Urinary bladder (tissue), 4 donors: ENCODE results near the gene MALRD1. TPM values are rescaled to one million over a fixed set of nuclear protein-coding genes. Genes with fewer than 3 reads are reported as not detected.

ENCODE experiments used
- DNase-seq: peaks from one replicate; pipeline ENCODE4 v3.0.0-alpha.2; 2015; ENCODE audit errors: extremely low spot score
- H3K27ac ChIP-seq: one replicate; pipeline ENCODE4 v1.5.1; 2013; ENCODE audit warnings: low read depth, mild to moderate bottlenecking, moderate library complexity
- H3K36me3 ChIP-seq: one replicate; pipeline ENCODE4 v1.6.1; 2013; ENCODE audit warnings: mild to moderate bottlenecking, moderate library complexity; ENCODE audit not compliant: insufficient read depth
- H3K4me1 ChIP-seq: one replicate; pipeline ENCODE4 v1.6.1; 2013; ENCODE audit warnings: mild to moderate bottlenecking, moderate library complexity; ENCODE audit not compliant: insufficient read depth
- H3K4me3 ChIP-seq: one replicate; pipeline ENCODE4 v1.5.1; 2013; ENCODE audit warnings: low read depth, low read length
- WGBS: extraction: QIAGEN DNeasy Blood & Tissue Kit; methylation state at CpG from one replicate; pipeline ENCODE4 v1.1.7; 2013; 5-methylcytosine and 5-hydroxymethylcytosine counted together
- polyA plus RNA-seq: library from polyadenylated mRNA; stranded (reverse); fragments of 200-250 nt; gene quantifications from one replicate; pipeline ENCODE4 v1.2.3, GENCODE V29; 2013
- small RNA-seq: library from RNA; depleted of rRNA; stranded (forward); fragments of <200 nt; gene quantifications from one replicate; pipeline ENCODE3, GENCODE V24; 2014
- total RNA-seq: library from RNA; depleted of rRNA; stranded (reverse); fragments of >200 nt; gene quantifications from one replicate; pipeline ENCODE4 v1.2.3, GENCODE V29; 2014
- donor health status: healthy with polysubstance abuse.
- donor health status: healthy.

Gene MALRD1
- total and polyA plus RNA-seq, 2 donors = 0.52 to 13.8 TPM

GRCh38 chr10:19778996-19779395 lies 730.4 kb downstream of the MALRD1 start:
- H3K4me1 ChIP-seq = no peaks in the 10 kb centered on the region
- WGBS = 60% methylated on average over 2 of the region's 2 CpGs
- H3K36me3 ChIP-seq = no peaks in the 10 kb centered on the region
- DNase-seq = no peak
- no peak overlapping the region for H3K27ac ChIP-seq
- no peak overlapping the region for H3K4me3 ChIP-seq

DNA sequence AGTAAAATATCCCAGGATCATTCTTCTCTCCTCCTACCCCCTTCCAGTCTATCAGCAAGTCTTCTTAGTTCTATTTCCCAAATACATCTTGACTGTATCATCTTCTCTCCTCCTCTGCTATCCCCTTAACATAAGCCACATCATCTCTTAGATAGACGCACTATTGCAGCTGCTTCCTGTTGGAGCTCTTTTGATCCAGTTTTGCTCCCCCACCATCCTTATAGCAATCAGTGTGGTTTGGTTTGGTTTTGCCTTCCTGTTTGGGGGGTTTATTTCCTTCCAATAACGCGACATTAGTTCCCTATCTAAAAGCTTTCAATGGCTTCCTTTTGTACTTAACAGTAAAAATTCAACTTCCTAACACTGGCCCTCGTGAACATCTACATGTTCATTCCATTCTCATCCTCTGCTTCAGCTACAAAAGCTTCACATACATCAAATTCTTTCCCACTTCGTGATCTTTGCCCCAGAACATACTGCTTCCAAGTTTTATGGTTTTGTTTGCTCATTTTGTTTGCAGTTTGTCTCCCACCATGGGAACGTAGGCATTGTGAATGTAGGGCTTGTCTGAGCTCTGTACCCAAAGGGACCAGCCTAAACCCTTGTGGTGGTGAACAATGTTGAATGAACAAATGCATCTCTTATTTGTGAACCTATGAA lies 734.0 kb downstream of the MALRD1 start:
- Histone ChIP-seq H3K27ac (no peak overlapping the region), H3K36me3 (no peaks in the 10 kb centered on the region), H3K4me1 (no peaks in the 10 kb centered on the region), H3K4me3 (no peak overlapping the region)
- DNase-seq = no peak
- 66% methylated on average over 6 of the region's 6 CpGs for WGBS

- DNase-seq = no peak
- WGBS = 96% methylated on average over 4 of the region's 4 CpGs
- no peak overlapping the region for H3K27ac ChIP-seq
- no peaks in the 10 kb centered on the region for H3K36me3 ChIP-seq
- no peak overlapping the region for H3K4me3 ChIP-seq
- no peaks in the 10 kb centered on the region for H3K4me1 ChIP-seq
These were observed 735.1 kb downstream of the MALRD1 start for GRCh38 chr10:19783721-19784120.

Small RNA genes within 50 kb of the gene (small RNA-seq; reads per million reads assigned to genes)
- gene AL354695.1 (not detected), gene HMGN1P20 (not detected), gene RF00012 (not detected), gene RNA5SP303 (3.4 reads per million, percentile 90 among the genes with 10 or more reads in this experiment)
